ENCODE measurements around the gene PTPN9. TPM values are rescaled to one million over a fixed set of nuclear protein-coding genes. Genes with fewer than 3 reads are reported as not detected.

Gene PTPN9
- total and polyA plus RNA-seq, 2 of the 13 experiments (the other 11 are each of a cell fraction or from before 2014, with no cell fraction given): 16.6 to 19.9 TPM

GRCh38 chr15:75453703-75454470, 125.2 kb downstream of the PTPN9 start (continued):
- no peak for TF ChIP-seq PAX8 (CRISPR knock-in tag; IDR thresholded peaks at IDR 0.05; ENCODE audit: borderline replicate concordance)
- 0 out of 2 replicates have a peak, but pooled peaks have one; percentile 54 for TF ChIP-seq ZNF607 (CRISPR knock-in tag; IDR thresholded peaks at IDR 0.05; ENCODE audit: borderline replicate concordance)
- TF ChIP-seq, protein P1, sequence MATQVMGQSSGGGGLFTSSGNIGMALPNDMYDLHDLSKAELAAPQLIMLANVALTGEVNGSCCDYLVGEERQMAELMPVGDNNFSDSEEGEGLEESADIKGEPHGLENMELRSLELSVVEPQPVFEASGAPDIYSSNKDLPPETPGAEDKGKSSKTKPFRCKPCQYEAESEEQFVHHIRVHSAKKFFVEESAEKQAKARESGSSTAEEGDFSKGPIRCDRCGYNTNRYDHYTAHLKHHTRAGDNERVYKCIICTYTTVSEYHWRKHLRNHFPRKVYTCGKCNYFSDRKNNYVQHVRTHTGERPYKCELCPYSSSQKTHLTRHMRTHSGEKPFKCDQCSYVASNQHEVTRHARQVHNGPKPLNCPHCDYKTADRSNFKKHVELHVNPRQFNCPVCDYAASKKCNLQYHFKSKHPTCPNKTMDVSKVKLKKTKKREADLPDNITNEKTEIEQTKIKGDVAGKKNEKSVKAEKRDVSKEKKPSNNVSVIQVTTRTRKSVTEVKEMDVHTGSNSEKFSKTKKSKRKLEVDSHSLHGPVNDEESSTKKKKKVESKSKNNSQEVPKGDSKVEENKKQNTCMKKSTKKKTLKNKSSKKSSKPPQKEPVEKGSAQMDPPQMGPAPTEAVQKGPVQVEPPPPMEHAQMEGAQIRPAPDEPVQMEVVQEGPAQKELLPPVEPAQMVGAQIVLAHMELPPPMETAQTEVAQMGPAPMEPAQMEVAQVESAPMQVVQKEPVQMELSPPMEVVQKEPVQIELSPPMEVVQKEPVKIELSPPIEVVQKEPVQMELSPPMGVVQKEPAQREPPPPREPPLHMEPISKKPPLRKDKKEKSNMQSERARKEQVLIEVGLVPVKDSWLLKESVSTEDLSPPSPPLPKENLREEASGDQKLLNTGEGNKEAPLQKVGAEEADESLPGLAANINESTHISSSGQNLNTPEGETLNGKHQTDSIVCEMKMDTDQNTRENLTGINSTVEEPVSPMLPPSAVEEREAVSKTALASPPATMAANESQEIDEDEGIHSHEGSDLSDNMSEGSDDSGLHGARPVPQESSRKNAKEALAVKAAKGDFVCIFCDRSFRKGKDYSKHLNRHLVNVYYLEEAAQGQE (IDR thresholded peaks at IDR 0.05; ENCODE audit: borderline replicate concordance in 1 of 2, low read depth in 1 of 2, low read length in 2 of 2): peak in 1 of 2 experiments; percentile 49; a peak in 1 of 4 replicates
- peak; percentile 67 for TF ChIP-seq AGO2 (optimal IDR thresholded peaks at IDR 0.05; ENCODE audit: low read depth, low read length)
- TF ChIP-seq ZNF274 (CRISPR knock-in tag; IDR thresholded peaks at IDR 0.05): peak; percentile 95
- no peak for TF ChIP-seq ZFP36 (IDR thresholded peaks at IDR 0.05; ENCODE audit: borderline replicate concordance, low read depth, low read length, partially characterized antibody)
- TF ChIP-seq MIER3 (CRISPR knock-in tag; IDR thresholded peaks at IDR 0.05; ENCODE audit: borderline replicate concordance): peak; percentile 74; the same call in 1 of the 2 replicates
- TF ChIP-seq ATF1 (CRISPR knock-in tag; IDR thresholded peaks at IDR 0.05): peak; percentile 90
- no peak for TF ChIP-seq IKZF1 (IDR thresholded peaks at IDR 0.05)
- TF ChIP-seq KLF15 (CRISPR knock-in tag; IDR thresholded peaks at IDR 0.05; ENCODE audit: borderline replicate concordance): 0 out of 2 replicates have a peak, but pooled peaks have one; percentile 8
- no peak for TF ChIP-seq ZBTB1 (CRISPR knock-in tag; IDR thresholded peaks at IDR 0.05; ENCODE audit: borderline replicate concordance)
- TF ChIP-seq RFX5 (IDR thresholded peaks at IDR 0.05; ENCODE audit: low read depth, low read length): peak; percentile 71
- peak; percentile 89 for TF ChIP-seq MXD4 (CRISPR knock-in tag; IDR thresholded peaks at IDR 0.05)
- TF ChIP-seq GABPA (IDR thresholded peaks at IDR 0.05; ENCODE audit: low read depth, low read length): no peak
- TF ChIP-seq GABPA (CRISPR knock-in tag; IDR thresholded peaks at IDR 0.05; ENCODE audit: low read depth): peak; percentile 90
- no peak; the same call in 1 of the 2 replicates for TF ChIP-seq KLF9 (CRISPR knock-in tag; IDR thresholded peaks at IDR 0.05; ENCODE audit: low read depth)
- no peak for TF ChIP-seq ZNF431 (CRISPR knock-in tag; IDR thresholded peaks at IDR 0.05; ENCODE audit: borderline replicate concordance, low read depth)
- no peak for TF ChIP-seq ZNF343 (CRISPR knock-in tag; IDR thresholded peaks at IDR 0.05)
- TF ChIP-seq ZNF691 (CRISPR knock-in tag; IDR thresholded peaks at IDR 0.05; ENCODE audit: borderline replicate concordance, low read depth): no peak; the same call in 1 of the 2 replicates
- TF ChIP-seq SRSF9 (IDR thresholded peaks at IDR 0.05; ENCODE audit: borderline replicate concordance, insufficient read depth, low read depth, low read length, poor library complexity, severe bottlenecking): no peak
- TF ChIP-seq GLI4 (CRISPR knock-in tag; IDR thresholded peaks at IDR 0.05; ENCODE audit: borderline replicate concordance): peak; percentile 79; the same call in 1 of the 2 replicates
- TF ChIP-seq ZNF672 (CRISPR knock-in tag; IDR thresholded peaks at IDR 0.05): no peak
- TF ChIP-seq POLR2G (IDR thresholded peaks at IDR 0.05; ENCODE audit: low read depth, low read length): peak; percentile 73
- no peak for TF ChIP-seq DNMT3B (CRISPR knock-in tag; conservative IDR thresholded peaks at IDR 0.05)
- no peak for TF ChIP-seq ZFP37 (CRISPR knock-in tag; IDR thresholded peaks at IDR 0.05; ENCODE audit: borderline replicate concordance)

Measured in HepG2 (cell line).